Testis (tissue), 3 donors: ENCODE data around the gene BCAS3. TPM values are rescaled to one million over a fixed set of nuclear protein-coding genes. Genes with fewer than 3 reads are reported as not detected.

Source experiments
- DNase-seq: peaks from one replicate; pipeline ENCODE4 v3.0.0-alpha.2; 2019
- H3K27ac ChIP-seq, 2 donors: fragments of 200-600 bp; sonication (generic); one replicate each; pipeline ENCODE4 v1.5.1; 2019
- H3K27me3 ChIP-seq: fragments of 200-600 bp; sonication (generic); one replicate; pipeline ENCODE4 v1.5.1; 2019
- H3K36me3 ChIP-seq: fragments of 200-600 bp; sonication (generic); one replicate; pipeline ENCODE4 v1.5.1; 2017; ENCODE audit warnings: low read depth; ENCODE audit errors: missing control alignments
- H3K4me1 ChIP-seq: fragments of 200-600 bp; sonication (generic); one replicate; pipeline ENCODE4 v1.5.1; 2019
- H3K4me3 ChIP-seq, 2 donors: fragments of 200-600 bp; sonication (generic); one replicate each; pipeline ENCODE4 v1.5.1; 2017 to 2019
- H3K9me3 ChIP-seq: fragments of 200-600 bp; sonication (generic); one replicate; pipeline ENCODE4 v1.5.1; 2017
- CTCF ChIP-seq, 3 experiments: fragments of 450-650 bp in 2 of 3; fragments of 200-600 bp in 1 of 3; sonication (generic) in 1 of 3; IDR thresholded peaks; one replicate each; pipeline ENCODE4 v1.5.1; 2016 to 2019; ENCODE audit warnings: antibody characterized with exemption in 3 of 3, mild to moderate bottlenecking in 2 of 3, moderate library complexity in 1 of 3
- POLR2A ChIP-seq: fragments of 450-650 bp; IDR thresholded peaks from one replicate; pipeline ENCODE4 v1.6.1; 2017; ENCODE audit warnings: antibody characterized with exemption, mild to moderate bottlenecking, moderate library complexity
- WGBS, 2 donors: methylation state at CpG; one replicate each; pipeline ENCODE4 v1.1.5; 2018; 5-methylcytosine and 5-hydroxymethylcytosine counted together
- intact Hi-C: fragments of 100-400 bp; cut with DNase I; formaldehyde crosslinking; loops from one replicate; pipeline ENCODE4 v1.15.1; 2023; ENCODE audit warnings: low total_unique reads
- polyA plus RNA-seq: library from polyadenylated mRNA; stranded (reverse); fragments of 350-450 nt; fragmentation: Illumina TruSeq; extraction: RNeasy Lipid Tissue Mini Kit (QIAGEN cat#74804); gene quantifications from one replicate; pipeline ENCODE4 v1.2.3, GENCODE V29; 2014; ENCODE audit warnings: low read depth, low replicate concordance; ENCODE audit not compliant: insufficient read depth
- total RNA-seq, 2 donors: library from RNA; depleted of rRNA; stranded (reverse); fragments of >200 nt; gene quantifications; one replicate each; pipeline ENCODE4 v1.2.3, GENCODE V29; 2016

The BCAS3 gene
- total and polyA plus RNA-seq, 3 donors from 2014 or later = 54.8 to 96.7 (median 73.0) TPM

- Histone ChIP-seq H3K9me3 (no peaks in the 10 kb centered on the region), H3K27me3 (no peaks in the 10 kb centered on the region), H3K36me3 (no peaks in the 10 kb centered on the region), H3K4me3 (no peak overlapping the region), H3K27ac (no peak overlapping the region), H3K4me1 (peaks cover 10% of the 10 kb centered on the region)
- 96 to 98% methylated on average over 3 of the region's 3 CpGs for WGBS, 2 donors
- DNase-seq = no peak
- TF ChIP-seq POLR2A (no peak), CTCF (IDR thresholded peaks at IDR 0.05) (no peak)
- intact Hi-C loops = no loop called here
Observed at GRCh38 chr17:61164517-61164916, 486.9 kb downstream of the BCAS3 start.

- intact Hi-C loops = no loop called here
- Histone ChIP-seq H3K27me3 (no peaks in the 10 kb centered on the region), H3K27ac (no peak overlapping the region), H3K4me1 (no peaks in the 10 kb centered on the region), H3K36me3 (no peaks in the 10 kb centered on the region), H3K4me3 (no peak overlapping the region), H3K9me3 (no peaks in the 10 kb centered on the region)
- no peak for DNase-seq
- TF ChIP-seq POLR2A (no peak), CTCF (IDR thresholded peaks at IDR 0.05) (no peak)
- WGBS, 2 donors = 86 to 87% methylated on average over 1 of the region's 1 CpG
Observed at GRCh38 chr17:61167075-61167474, 489.4 kb downstream of the BCAS3 start.

- no peaks in the 10 kb centered on the region for H3K36me3 ChIP-seq
- no peak overlapping the region for H3K4me3 ChIP-seq
- WGBS, 2 donors = 80 to 82% methylated on average over 2 of the region's 2 CpGs
- H3K9me3 ChIP-seq = no peaks in the 10 kb centered on the region
- TF ChIP-seq CTCF (IDR thresholded peaks at IDR 0.05) (no peak), POLR2A (no peak)
- H3K4me1 ChIP-seq = no peaks in the 10 kb centered on the region
- no peak overlapping the region for H3K27ac ChIP-seq
- intact Hi-C loops = no loop called here
- no peak for DNase-seq
- no peaks in the 10 kb centered on the region for H3K27me3 ChIP-seq
Observed at GRCh38 chr17:61168506-61168905, 490.9 kb downstream of the BCAS3 start.

- no peak overlapping the region for H3K4me3 ChIP-seq
- no peaks in the 10 kb centered on the region for H3K36me3 ChIP-seq
- 81 to 90% methylated on average over 1 of the region's 1 CpG for WGBS, 2 donors
- no peaks in the 10 kb centered on the region for H3K4me1 ChIP-seq
- no peaks in the 10 kb centered on the region for H3K27me3 ChIP-seq
- H3K27ac ChIP-seq = no peak overlapping the region
- no peak for TF ChIP-seq CTCF (IDR thresholded peaks at IDR 0.05)
- no peak for TF ChIP-seq POLR2A
- no peak for DNase-seq
- no peaks in the 10 kb centered on the region for H3K9me3 ChIP-seq
- intact Hi-C loops = no loop called here
Observed at GRCh38 chr17:61174310-61174709, 496.7 kb downstream of the BCAS3 start.

GRCh38 chr17:61175298-61176142 is 497.9 kb downstream of the BCAS3 start:
- TF ChIP-seq POLR2A = no peak
- no peak for TF ChIP-seq CTCF (IDR thresholded peaks at IDR 0.05)
- no peak for DNase-seq
- H3K4me3 ChIP-seq = no peak overlapping the region
- H3K36me3 ChIP-seq = no peaks in the 10 kb centered on the region
- H3K27me3 ChIP-seq = no peaks in the 10 kb centered on the region
- H3K4me1 ChIP-seq = no peaks in the 10 kb centered on the region
- 94% methylated on average over 4 of the region's 4 CpGs for WGBS, 2 donors
- H3K27ac ChIP-seq = no peak overlapping the region
- intact Hi-C loops = no loop called here
- H3K9me3 ChIP-seq = no peaks in the 10 kb centered on the region
